ENCODE results near the gene ACP3. TPM values are rescaled to one million over a fixed set of nuclear protein-coding genes. Genes with fewer than 3 reads are reported as not detected.

Gene ACP3
- total RNA-seq, 3 donors from 2014 or later (not counting 1 experiment from before 2014, with no cell fraction given), result 0.75 to 2.1 (median 1.7) TPM

DNA sequence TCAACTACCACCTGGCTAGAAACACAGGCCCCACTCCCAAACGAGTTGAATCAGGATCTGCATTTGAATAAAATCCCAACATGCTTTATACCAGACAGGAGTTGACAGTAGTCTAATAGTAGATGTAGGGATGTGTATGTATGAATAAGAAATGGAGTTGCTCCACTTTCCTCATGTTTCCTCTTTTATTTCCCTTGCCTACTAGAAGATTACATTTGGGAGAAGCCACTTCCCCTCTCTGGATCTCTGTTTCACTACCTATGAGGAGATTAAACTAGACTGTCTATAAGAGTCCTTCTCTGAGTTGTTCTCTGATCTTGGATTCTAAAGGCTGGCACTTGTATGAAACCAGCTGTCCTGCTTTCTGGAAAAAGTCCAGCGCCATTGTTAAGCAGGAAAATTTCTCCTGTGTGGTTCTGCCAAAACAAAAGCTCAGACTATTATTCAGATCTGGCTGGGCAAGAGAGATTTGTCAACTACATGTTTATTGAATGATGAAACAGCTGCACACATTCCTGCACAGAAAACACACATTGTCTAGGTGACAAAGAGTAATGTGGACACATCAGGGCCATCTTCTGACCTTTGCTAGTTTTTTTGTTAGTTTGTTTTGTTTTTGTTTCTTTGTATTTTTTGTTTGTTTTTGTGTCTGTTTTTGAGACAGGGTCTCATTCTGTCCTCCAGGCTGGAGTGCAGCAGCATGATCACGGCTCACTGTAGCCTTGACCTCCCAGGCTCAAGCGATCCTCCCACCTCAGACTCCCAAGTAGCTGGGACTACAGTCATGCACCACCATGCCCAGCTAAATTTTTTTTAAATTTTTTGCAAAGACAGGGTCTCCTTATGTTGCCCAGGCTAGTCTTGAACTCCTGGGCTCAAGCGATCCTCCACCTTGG is 29.9 kb downstream of the ACP3 start:
- 92% methylated on average over 4 of the region's 5 CpGs for WGBS (ENCODE audit: insufficient coverage)
- H3K27ac ChIP-seq (ENCODE audit: low read length), result no peak overlapping the region

DNA sequence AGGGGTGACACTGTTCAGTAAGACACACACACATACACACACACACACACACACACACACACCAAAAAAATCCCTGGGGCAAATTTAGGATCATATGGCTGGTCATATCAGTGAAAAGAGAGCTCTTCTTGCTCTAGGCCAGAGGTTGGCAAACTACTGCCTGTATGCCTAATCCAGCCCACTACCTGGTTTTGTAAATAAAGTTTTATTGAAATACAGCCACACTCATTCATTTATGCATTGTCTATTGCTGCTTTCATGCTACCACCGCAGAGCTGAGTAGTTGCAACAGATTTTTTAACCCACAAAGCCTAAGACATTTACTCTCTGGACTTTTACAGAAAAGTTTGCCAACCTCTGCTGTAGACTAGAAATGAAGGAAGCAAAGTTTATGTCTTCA is 30.6 kb downstream of the ACP3 start:
- H3K27ac Mint-ChIP-seq, result no peak overlapping the region
- no peaks in the 10 kb centered on the region for H3K9me3 Mint-ChIP-seq
- H3K36me3 Mint-ChIP-seq, result no peaks in the 10 kb centered on the region
- peaks cover 4 to 9% of the 10 kb centered on the region in 2 donors for H3K4me1 Mint-ChIP-seq
- H3K27me3 Mint-ChIP-seq (ENCODE audit: low read depth in 2 of 2), result peaks cover 0 to 8% of the 10 kb centered on the region in 2 donors
- Histone ChIP-seq H3K36me3 (ENCODE audit: control insufficient read depth, insufficient read depth, low read length) (no peaks in the 10 kb centered on the region), H3K27ac (ENCODE audit: low read length) (no peak overlapping the region), H3K9me3 (ENCODE audit: control insufficient read depth, insufficient read depth, low read length) (no peaks in the 10 kb centered on the region), H3K27me3 (ENCODE audit: control insufficient read depth, insufficient read depth, low read length) (no peaks in the 10 kb centered on the region), H3K4me3 (ENCODE audit: low read length) (no peak overlapping the region), H3K4me1 (ENCODE audit: control insufficient read depth, insufficient read depth, low read length) (no peaks in the 10 kb centered on the region)
- TF ChIP-seq, protein P1, sequence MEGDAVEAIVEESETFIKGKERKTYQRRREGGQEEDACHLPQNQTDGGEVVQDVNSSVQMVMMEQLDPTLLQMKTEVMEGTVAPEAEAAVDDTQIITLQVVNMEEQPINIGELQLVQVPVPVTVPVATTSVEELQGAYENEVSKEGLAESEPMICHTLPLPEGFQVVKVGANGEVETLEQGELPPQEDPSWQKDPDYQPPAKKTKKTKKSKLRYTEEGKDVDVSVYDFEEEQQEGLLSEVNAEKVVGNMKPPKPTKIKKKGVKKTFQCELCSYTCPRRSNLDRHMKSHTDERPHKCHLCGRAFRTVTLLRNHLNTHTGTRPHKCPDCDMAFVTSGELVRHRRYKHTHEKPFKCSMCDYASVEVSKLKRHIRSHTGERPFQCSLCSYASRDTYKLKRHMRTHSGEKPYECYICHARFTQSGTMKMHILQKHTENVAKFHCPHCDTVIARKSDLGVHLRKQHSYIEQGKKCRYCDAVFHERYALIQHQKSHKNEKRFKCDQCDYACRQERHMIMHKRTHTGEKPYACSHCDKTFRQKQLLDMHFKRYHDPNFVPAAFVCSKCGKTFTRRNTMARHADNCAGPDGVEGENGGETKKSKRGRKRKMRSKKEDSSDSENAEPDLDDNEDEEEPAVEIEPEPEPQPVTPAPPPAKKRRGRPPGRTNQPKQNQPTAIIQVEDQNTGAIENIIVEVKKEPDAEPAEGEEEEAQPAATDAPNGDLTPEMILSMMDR (IDR thresholded peaks at IDR 0.05), result no peak
- no peak overlapping the region for H3K4me3 Mint-ChIP-seq
- ATAC-seq (no peak), DNase-seq (no peak)
- intact Hi-C loops (cut with micrococcal nuclease), result no loop called here
- 50% methylated on average over 1 of the region's 1 CpG for WGBS (ENCODE audit: insufficient coverage)

More for the DNA sequence above, 29.9 kb downstream of the ACP3 start:
- intact Hi-C loops (cut with micrococcal nuclease), result no loop called here
- H3K4me1 ChIP-seq (ENCODE audit: control insufficient read depth, insufficient read depth, low read length), result no peaks in the 10 kb centered on the region
- Mint-ChIP-seq H3K27ac (no peak overlapping the region), H3K4me3 (no peak overlapping the region), H3K4me1 (peaks cover 0 to 5% of the 10 kb centered on the region in 2 donors), H3K27me3 (ENCODE audit: low read depth in 2 of 2) (peaks cover 0 to 8% of the 10 kb centered on the region in 2 donors), H3K9me3 (no peaks in the 10 kb centered on the region), H3K36me3 (no peaks in the 10 kb centered on the region)
- DNase-seq (no peak), ATAC-seq (no peak)
- TF ChIP-seq, protein P1 (IDR thresholded peaks at IDR 0.05), result no peak
- no peaks in the 10 kb centered on the region for H3K9me3 ChIP-seq (ENCODE audit: control insufficient read depth, insufficient read depth, low read length)
- no peaks in the 10 kb centered on the region for H3K36me3 ChIP-seq (ENCODE audit: control insufficient read depth, insufficient read depth, low read length)
- H3K4me3 ChIP-seq (ENCODE audit: low read length), result no peak overlapping the region
- H3K27me3 ChIP-seq (ENCODE audit: control insufficient read depth, insufficient read depth, low read length), result no peaks in the 10 kb centered on the region

DNA sequence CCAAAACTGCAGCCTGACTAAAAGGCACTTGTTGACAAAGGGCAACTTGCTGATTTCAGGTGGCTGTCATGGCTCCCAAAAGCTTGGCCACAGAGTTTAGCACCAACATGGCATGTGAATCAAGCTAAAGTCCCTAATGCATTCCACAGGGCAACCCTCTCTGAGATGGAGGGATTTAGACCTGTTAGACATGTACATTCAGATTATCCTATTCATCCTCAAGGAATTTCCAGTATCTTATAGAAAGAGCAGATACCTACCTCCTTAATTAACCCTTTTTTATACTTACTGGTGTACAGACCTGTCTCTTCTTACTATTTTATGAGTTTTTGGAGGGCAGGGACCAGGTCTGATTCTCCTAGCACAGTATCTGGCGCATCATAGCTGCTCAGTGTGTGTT is 31.3 kb downstream of the ACP3 start:
- Mint-ChIP-seq H3K27ac (no peak overlapping the region), H3K4me1 (peaks cover 4 to 6% of the 10 kb centered on the region in 2 donors), H3K36me3 (no peaks in the 10 kb centered on the region), H3K27me3 (ENCODE audit: low read depth in 2 of 2) (peaks cover 0 to 4% of the 10 kb centered on the region in 2 donors), H3K9me3 (no peaks in the 10 kb centered on the region), H3K4me3 (no peak overlapping the region)
- Histone ChIP-seq H3K27ac (ENCODE audit: low read length) (no peak overlapping the region), H3K4me3 (ENCODE audit: low read length) (no peak overlapping the region), H3K9me3 (ENCODE audit: control insufficient read depth, insufficient read depth, low read length) (no peaks in the 10 kb centered on the region), H3K4me1 (ENCODE audit: control insufficient read depth, insufficient read depth, low read length) (no peaks in the 10 kb centered on the region), H3K27me3 (ENCODE audit: control insufficient read depth, insufficient read depth, low read length) (no peaks in the 10 kb centered on the region), H3K36me3 (ENCODE audit: control insufficient read depth, insufficient read depth, low read length) (no peaks in the 10 kb centered on the region)
- WGBS (ENCODE audit: insufficient coverage), result 100% methylated on average over 1 of the region's 1 CpG
- TF ChIP-seq, protein P1 (IDR thresholded peaks at IDR 0.05), result no peak
- DNase-seq (no peak), ATAC-seq (no peak)
- intact Hi-C loops (cut with micrococcal nuclease), result no loop called here
